Stimulated activated CD4-positive, alpha-beta T cell treated with anti-CD3 and anti-CD28 coated beads, Interleukin-1b, Interleukin-23, amount 100 ng/mL, for 48 hours (primary cell): ENCODE results near the gene METTL2B.
A peak's percentile ranks its signal among the peaks of the same experiment; 100 is the strongest.
"Not testable (repeated sequence)": the region's sequence is repeated elsewhere in the genome, so short reads cannot be mapped to it uniquely, and the experiment has no call there.

Experiments
- DNase-seq: peaks from one replicate; pipeline ENCODE4 v3.0.0-alpha.2; 2020

Gene METTL2B

DNA sequence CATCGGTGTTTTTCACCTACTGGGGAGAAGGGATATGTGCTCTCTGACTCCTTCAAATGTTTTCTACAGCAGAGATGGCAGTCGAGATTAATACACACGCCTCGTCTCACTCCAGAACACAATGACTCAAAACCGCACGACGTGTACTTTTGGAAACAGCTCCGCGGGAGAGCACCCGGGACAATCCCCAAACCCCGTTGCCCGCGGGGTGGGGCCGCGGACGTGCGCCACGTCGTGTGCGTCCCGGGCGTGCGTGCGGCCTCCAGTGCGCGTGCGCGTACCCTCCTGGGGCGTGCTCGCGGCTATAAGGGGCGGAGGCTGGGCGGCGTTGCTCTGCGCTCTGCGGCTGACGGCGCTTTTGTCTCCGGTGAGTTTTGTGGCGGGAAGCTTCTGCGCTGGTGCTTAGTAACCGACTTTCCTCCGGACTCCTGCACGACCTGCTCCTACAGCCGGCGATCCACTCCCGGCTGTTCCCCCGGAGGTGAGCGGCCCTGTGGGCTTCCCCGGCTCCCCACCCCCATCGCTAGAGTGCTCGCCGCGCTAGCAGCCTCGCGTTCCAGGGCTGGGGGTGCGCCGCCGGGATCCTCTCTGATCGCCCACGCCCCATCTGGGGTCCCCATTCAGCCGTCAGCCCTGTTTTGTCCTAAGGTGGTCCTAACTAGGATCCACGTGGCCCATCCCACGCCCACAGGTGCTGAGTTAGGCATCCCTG lies 20.8 kb upstream of the METTL2B start, which contains the start of gene HILPDA:
TSS of gene HILPDA (plus strand) at position 336 of the 712 bp plus-strand sequence. CDS start 1,391 bp downstream, outside the sequence.
- DNase-seq, result peak; percentile 96

DNA sequence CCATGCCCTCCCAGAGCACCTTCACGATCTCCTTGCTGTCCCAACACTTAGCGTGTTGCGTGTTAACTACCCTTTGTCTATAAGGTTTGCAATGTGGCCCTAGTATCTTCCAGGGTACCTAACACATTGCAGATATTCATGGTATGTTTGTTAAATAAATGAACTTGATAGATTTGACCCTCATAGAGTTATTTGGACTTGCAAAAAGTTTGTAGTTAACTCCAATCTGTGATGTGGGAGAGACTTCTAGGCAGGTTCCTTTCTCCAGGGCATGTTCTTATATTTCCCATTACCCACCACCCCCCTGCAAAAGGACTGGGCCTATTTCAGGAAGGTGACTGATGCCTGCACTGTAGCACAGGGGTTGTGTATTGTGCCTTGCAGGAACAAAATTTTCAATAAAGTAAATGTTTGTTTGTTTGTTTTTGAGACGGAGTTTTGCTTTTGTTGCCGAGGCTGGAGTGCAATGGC lies 20.3 kb upstream of the METTL2B start:
- no peak for DNase-seq

DNA sequence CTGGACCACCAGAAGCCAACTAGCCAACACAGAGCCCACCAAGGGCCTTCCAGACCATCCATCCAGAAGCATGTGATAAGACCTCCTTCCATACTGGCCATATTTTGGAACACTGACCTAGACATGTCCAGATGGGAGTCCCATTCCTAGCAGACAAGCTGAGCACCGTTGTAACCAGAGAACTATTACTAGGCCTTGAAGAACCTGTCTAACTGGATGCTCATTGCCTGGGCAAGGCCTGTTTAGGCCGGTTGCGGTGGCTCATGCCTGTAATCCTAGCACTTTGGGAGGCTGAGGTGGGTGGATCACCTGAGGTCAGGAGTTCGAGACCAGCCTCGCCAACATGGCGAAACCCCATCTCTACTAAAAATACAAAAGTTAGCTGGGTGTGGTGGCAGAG lies 19.2 kb upstream of the METTL2B start:
- not testable (repeated sequence) for DNase-seq

GRCh38 chr7:128458956-128459355 lies 17.6 kb upstream of the METTL2B start:
- peak; percentile 51 for DNase-seq

DNA sequence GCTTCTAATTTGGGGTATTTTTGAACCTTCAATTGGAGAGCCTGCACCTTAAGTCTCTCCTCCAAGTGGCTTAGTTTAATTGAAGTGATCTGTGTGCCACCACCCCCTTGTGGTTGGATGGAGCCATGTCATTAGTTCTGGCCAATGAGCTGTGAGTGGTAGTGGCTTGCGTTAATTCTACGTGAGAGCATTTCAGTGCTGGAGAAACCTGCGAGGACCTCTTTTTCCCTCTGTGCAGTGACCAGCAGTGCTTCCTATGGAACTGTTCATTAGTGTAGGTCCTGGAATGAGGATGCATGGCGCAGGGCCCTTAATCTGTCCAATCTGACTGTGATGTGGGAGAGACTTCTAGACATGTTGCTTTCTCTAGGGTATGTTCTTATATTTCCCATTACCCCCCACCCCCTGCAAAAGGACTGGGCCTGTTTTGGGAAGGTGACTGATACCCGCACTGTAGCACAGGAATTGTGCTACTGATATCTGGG lies 17.1 kb upstream of the METTL2B start:
- peak; percentile 66 for DNase-seq

DNA sequence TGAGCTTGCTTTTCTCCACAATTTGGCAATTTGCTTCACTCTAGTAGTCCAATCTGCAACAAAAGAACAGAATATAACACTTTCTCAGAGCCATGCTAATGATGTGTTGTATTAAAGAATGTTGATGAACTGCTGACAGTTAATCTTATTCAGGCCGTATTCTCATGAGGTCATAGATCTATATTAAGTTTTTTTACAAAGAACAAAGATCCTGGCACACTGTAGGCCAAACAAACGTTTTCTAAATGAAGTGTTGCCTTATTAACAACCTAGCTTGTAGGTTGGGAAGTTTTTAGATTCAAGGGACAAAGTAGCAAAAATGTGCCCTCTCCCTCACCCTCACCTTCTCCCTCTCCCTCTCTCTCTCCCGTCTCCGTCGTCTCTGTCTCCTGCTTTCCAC lies 14.1 kb upstream of the METTL2B start:
- DNase-seq, result no peak

- DNase-seq, result not testable (repeated sequence)
Measured at GRCh38 chr7:128463345-128463744, 13.2 kb upstream of the METTL2B start.

- not testable (repeated sequence) for DNase-seq
Measured at GRCh38 chr7:128463933-128464332, 12.6 kb upstream of the METTL2B start.

DNA sequence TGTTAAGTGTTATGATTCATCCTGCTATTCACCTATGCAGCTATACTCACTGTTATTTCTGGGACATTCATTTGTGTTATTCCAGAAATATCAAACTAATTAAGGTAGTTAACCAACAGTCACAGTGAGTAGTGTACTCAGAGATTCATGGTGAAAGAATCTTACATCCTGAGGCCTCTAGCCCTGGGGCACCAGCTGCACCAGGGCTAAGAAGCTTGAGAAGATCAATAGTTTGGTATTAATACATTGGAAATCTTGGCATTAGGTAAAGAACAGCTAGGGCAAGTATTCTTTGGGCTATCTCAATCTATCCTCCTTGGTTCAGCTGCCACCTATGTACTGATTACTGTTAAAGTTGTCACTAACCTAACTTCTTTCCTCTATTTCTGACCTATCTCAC lies 9.7 kb upstream of the METTL2B start:
- DNase-seq, result not testable (repeated sequence)

DNA sequence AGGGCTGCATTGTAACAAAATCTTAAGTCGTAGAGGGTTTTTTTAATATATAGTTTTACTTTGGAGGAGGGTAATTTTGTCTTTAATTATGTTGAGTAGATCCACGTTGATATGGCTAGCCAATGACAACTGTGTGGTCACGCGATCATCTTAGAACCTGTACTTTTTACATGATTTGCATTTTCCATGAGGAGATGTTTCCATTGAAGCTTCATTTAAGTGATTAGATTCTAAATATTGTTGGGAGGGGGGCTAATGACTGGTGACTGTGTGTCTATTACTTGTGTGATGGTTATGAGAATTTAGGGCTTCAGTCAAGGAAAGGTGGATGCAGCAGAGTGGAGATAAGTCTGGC lies 765 bp downstream of the METTL2B start:
- not testable (repeated sequence) for DNase-seq

DNA sequence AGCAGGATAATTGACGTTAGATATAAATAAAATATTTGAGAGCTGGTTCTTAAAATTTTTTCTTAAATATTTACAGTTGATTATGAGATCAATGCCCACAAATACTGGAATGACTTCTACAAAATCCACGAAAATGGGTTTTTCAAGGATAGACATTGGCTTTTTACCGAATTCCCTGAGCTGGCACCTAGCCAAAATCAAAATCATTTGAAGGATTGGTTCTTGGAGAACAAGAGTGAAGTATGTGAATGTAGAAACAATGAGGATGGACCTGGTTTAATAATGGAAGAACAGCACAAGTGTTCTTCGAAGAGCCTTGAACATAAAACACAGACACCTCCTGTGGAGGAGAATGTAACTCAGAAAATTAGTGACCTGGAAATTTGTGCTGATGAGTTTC lies 2.5 kb downstream of the METTL2B start:
- DNase-seq, result not testable (repeated sequence)

GRCh38 chr7:128488134-128488533 lies 11.6 kb downstream of the METTL2B start:
- DNase-seq, result not testable (repeated sequence)

DNA sequence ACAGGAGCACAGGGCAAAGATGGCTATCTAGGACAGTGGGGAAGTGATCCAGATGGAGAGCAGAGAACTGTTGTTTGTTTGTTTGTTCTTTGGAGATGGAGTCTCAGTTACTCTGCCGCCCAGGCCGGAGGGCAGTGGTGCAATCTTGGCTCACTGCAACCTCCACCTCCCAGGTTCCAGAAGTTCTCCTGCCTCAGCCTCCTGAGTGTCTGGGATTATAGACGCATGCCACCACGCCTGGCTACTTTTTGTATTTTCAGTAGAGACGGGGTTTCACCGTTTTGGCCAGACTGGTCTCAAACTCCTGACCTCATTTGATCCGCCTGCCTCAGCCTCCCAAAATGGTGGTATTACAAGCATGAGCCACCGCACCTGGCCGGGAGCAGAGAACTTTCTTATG lies 20.9 kb downstream of the METTL2B start:
- no peak for DNase-seq

- DNase-seq, result not testable (repeated sequence)
Measured at GRCh38 chr7:128505416-128505815, 28.9 kb downstream of the METTL2B start.

GRCh38 chr7:128506819-128507218 lies 30.3 kb downstream of the METTL2B start:
- not testable (repeated sequence) for DNase-seq

DNA sequence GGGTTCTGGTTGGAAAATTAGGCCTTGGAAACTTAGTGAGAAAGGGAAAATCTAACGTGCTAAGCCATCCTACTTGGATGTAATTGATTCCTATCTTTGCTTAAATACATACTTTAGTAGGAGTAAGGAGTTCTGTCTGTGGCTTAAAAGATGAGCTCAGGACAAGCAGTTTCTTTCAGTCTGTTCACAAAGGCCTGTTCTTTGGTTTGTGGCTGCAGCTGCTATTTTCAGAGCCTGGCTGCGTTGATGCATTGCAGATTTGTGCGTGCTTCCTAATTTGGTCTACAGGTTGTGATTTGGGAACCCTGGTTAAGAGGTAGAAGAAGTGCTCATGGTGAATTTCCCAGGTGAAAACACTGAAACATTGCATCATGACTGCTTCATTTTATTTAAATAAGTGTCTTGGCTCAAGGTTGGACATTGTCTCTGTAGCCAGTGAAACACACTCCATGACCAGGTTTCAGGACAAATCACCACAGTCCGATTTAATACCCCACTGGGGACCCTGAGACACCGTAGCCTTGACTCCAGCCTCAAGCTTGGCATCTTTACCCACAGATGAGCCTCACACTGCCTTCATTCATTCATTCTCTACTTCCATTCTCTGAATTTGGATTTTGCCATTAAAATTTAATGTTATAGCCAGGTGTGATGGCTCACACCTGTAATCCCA lies 30.9 kb downstream of the METTL2B start:
- not testable (repeated sequence) for DNase-seq

DNA sequence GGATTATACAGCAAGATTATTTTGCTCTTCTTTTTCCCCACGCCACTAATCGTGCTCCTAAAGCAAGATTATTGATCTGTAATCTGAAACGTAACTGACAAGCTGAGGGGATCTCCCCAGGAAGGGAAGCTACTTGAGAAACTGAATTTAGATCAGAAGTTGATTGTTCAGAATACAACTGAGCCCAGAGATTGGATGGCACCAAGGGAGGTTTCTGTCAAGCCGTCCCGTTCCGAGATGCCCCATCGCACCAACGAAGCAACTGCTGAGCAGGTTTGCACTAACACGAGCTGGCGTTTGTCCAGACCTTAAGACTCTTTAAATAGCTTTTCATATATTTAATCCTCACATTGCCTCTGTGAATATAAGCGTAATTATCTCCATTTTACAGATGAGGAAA lies 35.1 kb downstream of the METTL2B start:
- DNase-seq, result not testable (repeated sequence)

- not testable (repeated sequence) for DNase-seq
Measured at GRCh38 chr7:128515232-128515631, 38.7 kb downstream of the METTL2B start.

GRCh38 chr7:128517023-128517422 lies 40.5 kb downstream of the METTL2B start:
- not testable (repeated sequence) for DNase-seq

DNA sequence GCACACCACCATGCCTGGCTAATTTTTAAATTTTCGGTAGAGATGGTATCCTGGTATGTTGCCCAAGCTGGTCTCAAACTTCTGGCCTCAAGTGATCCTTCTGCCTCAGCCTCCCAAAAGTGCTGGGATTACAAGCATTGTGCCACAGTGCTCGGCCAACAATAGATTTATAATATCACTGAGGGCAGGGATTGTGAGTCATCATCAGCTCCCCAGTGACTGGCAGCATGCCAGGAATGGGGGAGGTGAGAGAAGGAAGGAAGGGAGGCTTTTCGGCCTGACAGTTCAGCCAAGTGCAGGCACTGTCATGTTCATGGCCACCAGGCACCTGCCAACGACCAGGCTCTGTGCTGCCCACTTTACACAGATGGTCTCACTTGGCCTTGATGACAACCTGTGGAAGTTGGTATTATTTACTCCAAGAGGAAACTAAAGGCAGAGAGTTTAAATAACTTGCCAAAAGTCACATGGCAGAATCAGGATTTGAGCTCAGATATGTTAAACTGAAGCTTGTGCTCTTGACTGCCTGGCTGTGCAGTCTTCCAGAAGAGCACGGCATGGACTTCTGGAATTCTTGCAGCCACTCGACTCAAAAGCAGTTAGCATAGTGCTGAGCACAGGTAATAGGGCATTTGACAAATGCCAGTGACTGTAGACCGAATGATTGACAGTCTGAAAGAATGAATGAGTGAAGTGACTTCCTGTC lies 46.8 kb downstream of the METTL2B start:
- DNase-seq, result peak; percentile 77

DNA sequence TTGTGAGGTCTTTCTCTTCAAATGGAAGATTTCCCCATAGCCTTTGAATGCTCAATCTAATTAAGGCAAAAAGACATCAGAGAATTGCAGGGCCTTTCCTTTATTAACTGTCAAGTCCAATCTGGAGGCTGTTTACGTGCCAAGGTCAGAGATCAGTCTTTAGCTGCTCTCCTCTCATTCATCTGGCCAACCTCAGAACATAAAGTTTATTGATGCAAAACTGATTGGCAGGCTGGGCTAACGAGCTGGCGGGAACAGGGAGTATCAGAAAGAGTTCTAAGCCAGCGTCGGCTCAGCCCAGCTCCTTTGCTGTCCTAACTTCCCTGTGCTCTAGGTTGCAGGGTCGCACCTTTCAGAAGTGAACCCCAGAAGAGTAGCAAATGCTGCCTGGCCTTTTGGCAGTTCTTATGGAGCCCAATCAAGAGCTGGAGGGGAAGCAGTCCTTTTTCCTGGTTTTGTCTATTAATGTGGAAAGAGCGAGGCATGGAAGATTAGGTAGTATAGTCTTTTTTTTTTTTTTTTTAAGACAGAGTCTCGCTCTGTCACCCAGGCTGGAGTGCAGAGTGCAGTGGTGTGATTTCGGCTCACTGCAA lies 47.5 kb downstream of the METTL2B start:
- not testable (repeated sequence) for DNase-seq

DNA sequence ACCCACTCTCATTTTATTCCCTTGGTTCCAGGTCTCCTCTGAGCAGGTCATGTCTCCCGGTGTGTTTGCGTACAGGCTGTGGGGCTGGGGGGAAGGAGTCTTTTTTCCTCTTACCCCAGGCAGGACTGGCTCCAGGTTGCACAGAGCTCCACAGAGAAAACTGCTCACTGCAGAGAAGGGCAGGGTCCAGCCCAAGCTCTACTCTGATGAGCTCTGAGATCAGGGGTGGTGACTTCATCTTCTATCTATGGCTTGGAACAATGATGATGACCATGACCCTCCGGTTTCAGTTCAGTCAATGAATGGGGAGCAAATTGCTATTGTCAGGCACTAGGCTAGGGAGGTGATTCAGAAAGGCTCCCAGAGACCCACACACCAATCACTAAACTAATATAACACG lies 49.0 kb downstream of the METTL2B start:
- DNase-seq, result not testable (repeated sequence)

GRCh38 chr7:128526062-128526466 lies 49.5 kb downstream of the METTL2B start:
- not testable (repeated sequence) for DNase-seq
